Muscle of leg (tissue), 11 donors: ENCODE data around the gene TINCR. TPM values are rescaled to one million over a fixed set of nuclear protein-coding genes. Genes with fewer than 3 reads are reported as not detected.

ENCODE experiments used
- DNase-seq: peaks from one replicate; pipeline ENCODE4 v3.0.0; 2013
- H3K27ac ChIP-seq: one replicate; pipeline ENCODE4 v1.5.1; 2013; ENCODE audit warnings: mild to moderate bottlenecking, low read length, control low read depth
- H3K27me3 ChIP-seq: one replicate; pipeline ENCODE4 v1.6.1; 2013; ENCODE audit warnings: low read length; ENCODE audit not compliant: control insufficient read depth, insufficient read depth
- H3K36me3 ChIP-seq: one replicate; pipeline ENCODE4 v1.6.1; 2013; ENCODE audit warnings: low read length; ENCODE audit not compliant: control insufficient read depth, insufficient read depth
- H3K4me1 ChIP-seq: one replicate; pipeline ENCODE4 v1.6.1; 2013; ENCODE audit warnings: low read length; ENCODE audit not compliant: control insufficient read depth, insufficient read depth
- H3K4me3 ChIP-seq: one replicate; pipeline ENCODE4 v1.5.1; 2013; ENCODE audit warnings: low read length, control low read depth
- H3K9me3 ChIP-seq: replicated peaks from 2 replicates; pipeline ENCODE4 v1.6.1; 2013; ENCODE audit warnings: low read depth, low read length; ENCODE audit not compliant: control insufficient read depth
- WGBS: methylation state at CpG from one replicate; pipeline ENCODE4 v1.1.5; 2013; ENCODE audit warnings: missing lambda C conversion rate; ENCODE audit not compliant: insufficient coverage; 5-methylcytosine and 5-hydroxymethylcytosine counted together
- polyA plus RNA-seq, 8 donors: library from polyadenylated mRNA; unstranded; fragments of 120-200 nt; gene quantifications; one replicate each; pipeline versions ENCODE4 v1.2.1 to v1.2.3, GENCODE V29; 2013; ENCODE audit warnings: inconsistent platforms in 1 of 8, low replicate concordance in 1 of 8; ENCODE audit not compliant: insufficient read length in 8 of 8, insufficient read depth in 1 of 8
- total RNA-seq: library from RNA; stranded (reverse); fragments of 120-200 nt; gene quantifications from one replicate; pipeline ENCODE4 v1.2.4, GENCODE V29; 2013

TINCR gene
- total and polyA plus RNA-seq, 9 donors = 0.18 to 3.1 (median 0.39) TPM

- Histone ChIP-seq H3K4me1 (peaks cover 12% of the 10 kb centered on the region), H3K27me3 (no peaks in the 10 kb centered on the region), H3K27ac (no peak overlapping the region), H3K36me3 (no peaks in the 10 kb centered on the region), H3K4me3 (peak overlapping the region; percentile 14), H3K9me3 (no peaks in the 10 kb centered on the region)
- WGBS = 13% methylated on average over 18 of the region's 28 CpGs
- peak; percentile 72 for DNase-seq
Measured at GRCh38 chr19:5578097-5578846, 10.5 kb upstream of the TINCR start.

- Histone ChIP-seq H3K36me3 (no peaks in the 10 kb centered on the region), H3K9me3 (no peaks in the 10 kb centered on the region), H3K27me3 (no peaks in the 10 kb centered on the region), H3K4me3 (no peak overlapping the region), H3K4me1 (peaks cover 12% of the 10 kb centered on the region), H3K27ac (no peak overlapping the region)
- WGBS = 61% methylated on average over 5 of the region's 6 CpGs
- DNase-seq = no peak
Measured at GRCh38 chr19:5575590-5575989, 7.8 kb upstream of the TINCR start.

GRCh38 chr19:5572556-5573286, 5.0 kb upstream of the TINCR start:
- WGBS = 62% methylated on average over 12 of the region's 14 CpGs
- DNase-seq = no peak
- no peaks in the 10 kb centered on the region for H3K36me3 ChIP-seq
- no peak overlapping the region for H3K4me3 ChIP-seq
- H3K27me3 ChIP-seq = peaks cover 14% of the 10 kb centered on the region
- no peak overlapping the region for H3K27ac ChIP-seq
- H3K4me1 ChIP-seq = no peaks in the 10 kb centered on the region
- no peaks in the 10 kb centered on the region for H3K9me3 ChIP-seq

- DNase-seq = no peak
- no CpG with 5 or more reads among the region's 3 CpGs for WGBS
- H3K27ac ChIP-seq = no peak overlapping the region
Measured at GRCh38 chr19:5571777-5572176, 4.0 kb upstream of the TINCR start.

GRCh38 chr19:5567970-5568407, 236 bp upstream of the TINCR start:
- H3K4me3 ChIP-seq = no peak overlapping the region
- 18% methylated on average over 36 of the region's 40 CpGs for WGBS

More at GRCh38 chr19:5571777-5572176, 4.0 kb upstream of the TINCR start:
- no peaks in the 10 kb centered on the region for H3K36me3 ChIP-seq
- peaks cover 19% of the 10 kb centered on the region for H3K27me3 ChIP-seq
- no peaks in the 10 kb centered on the region for H3K9me3 ChIP-seq
- H3K4me3 ChIP-seq = no peak overlapping the region
- H3K4me1 ChIP-seq = no peaks in the 10 kb centered on the region

GRCh38 chr19:5564930-5565329, 2.8 kb downstream of the TINCR start:
- H3K4me1 ChIP-seq = no peaks in the 10 kb centered on the region
- H3K36me3 ChIP-seq = no peaks in the 10 kb centered on the region
- H3K27ac ChIP-seq = no peak overlapping the region
- DNase-seq = no peak
- no peak overlapping the region for H3K4me3 ChIP-seq
- WGBS = 58% methylated on average over 7 of the region's 7 CpGs
- H3K27me3 ChIP-seq = peaks cover 54% of the 10 kb centered on the region
- peaks cover 6% of the 10 kb centered on the region for H3K9me3 ChIP-seq

More at GRCh38 chr19:5567970-5568407, 236 bp upstream of the TINCR start:
- H3K4me1 ChIP-seq = no peaks in the 10 kb centered on the region
- no peaks in the 10 kb centered on the region for H3K36me3 ChIP-seq
- peaks cover 46% of the 10 kb centered on the region for H3K27me3 ChIP-seq
- H3K9me3 ChIP-seq = no peaks in the 10 kb centered on the region
- H3K27ac ChIP-seq = no peak overlapping the region
- DNase-seq = no peak

- no peaks in the 10 kb centered on the region for H3K36me3 ChIP-seq
- H3K27ac ChIP-seq = no peak overlapping the region
- WGBS = 20% methylated on average over 5 of the region's 14 CpGs
- peaks cover 53% of the 10 kb centered on the region for H3K27me3 ChIP-seq
- DNase-seq = no peak
- H3K9me3 ChIP-seq = peaks cover 6% of the 10 kb centered on the region
- H3K4me1 ChIP-seq = no peaks in the 10 kb centered on the region
- H3K4me3 ChIP-seq = no peak overlapping the region
Measured at GRCh38 chr19:5563935-5564612, 3.7 kb downstream of the TINCR start.

- Histone ChIP-seq H3K36me3 (no peaks in the 10 kb centered on the region), H3K27ac (no peak overlapping the region), H3K4me1 (no peaks in the 10 kb centered on the region), H3K9me3 (peaks cover 6% of the 10 kb centered on the region), H3K4me3 (no peak overlapping the region), H3K27me3 (peaks cover 56% of the 10 kb centered on the region)
- WGBS = 30% methylated on average over 7 of the region's 8 CpGs
- no peak for DNase-seq
Measured at GRCh38 chr19:5563008-5563431, 4.7 kb downstream of the TINCR start.

GRCh38 chr19:5562280-5562679, 5.5 kb downstream of the TINCR start:
- WGBS = 76% methylated on average over 3 of the region's 7 CpGs
- peaks cover 53% of the 10 kb centered on the region for H3K27me3 ChIP-seq
- H3K9me3 ChIP-seq = peaks cover 6% of the 10 kb centered on the region
- H3K4me1 ChIP-seq = peaks cover 4% of the 10 kb centered on the region
- H3K27ac ChIP-seq = no peak overlapping the region
- no peak overlapping the region for H3K4me3 ChIP-seq
- DNase-seq = no peak
- H3K36me3 ChIP-seq = no peaks in the 10 kb centered on the region

GRCh38 chr19:5561559-5561958, 6.2 kb downstream of the TINCR start:
- peaks cover 4% of the 10 kb centered on the region for H3K4me1 ChIP-seq
- no peak overlapping the region for H3K27ac ChIP-seq
- no peak overlapping the region for H3K4me3 ChIP-seq
- H3K27me3 ChIP-seq = peaks cover 50% of the 10 kb centered on the region
- H3K36me3 ChIP-seq = no peaks in the 10 kb centered on the region
- 78% methylated on average over 4 of the region's 6 CpGs for WGBS
- H3K9me3 ChIP-seq = peaks cover 6% of the 10 kb centered on the region
- DNase-seq = no peak
